GM18508 (cell line): ENCODE measurements around the gene P2RY11.

Experiments
- ATAC-seq: cut with Tn5 transposase; IDR thresholded peaks from one replicate; pipeline ENCODE4 v1.9.1; 2021; ENCODE audit warnings: moderate number of reproducible peaks; ENCODE audit not compliant: insufficient read depth, unreplicated experiment

The P2RY11 gene, protein sequence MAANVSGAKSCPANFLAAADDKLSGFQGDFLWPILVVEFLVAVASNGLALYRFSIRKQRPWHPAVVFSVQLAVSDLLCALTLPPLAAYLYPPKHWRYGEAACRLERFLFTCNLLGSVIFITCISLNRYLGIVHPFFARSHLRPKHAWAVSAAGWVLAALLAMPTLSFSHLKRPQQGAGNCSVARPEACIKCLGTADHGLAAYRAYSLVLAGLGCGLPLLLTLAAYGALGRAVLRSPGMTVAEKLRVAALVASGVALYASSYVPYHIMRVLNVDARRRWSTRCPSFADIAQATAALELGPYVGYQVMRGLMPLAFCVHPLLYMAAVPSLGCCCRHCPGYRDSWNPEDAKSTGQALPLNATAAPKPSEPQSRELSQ

DNA sequence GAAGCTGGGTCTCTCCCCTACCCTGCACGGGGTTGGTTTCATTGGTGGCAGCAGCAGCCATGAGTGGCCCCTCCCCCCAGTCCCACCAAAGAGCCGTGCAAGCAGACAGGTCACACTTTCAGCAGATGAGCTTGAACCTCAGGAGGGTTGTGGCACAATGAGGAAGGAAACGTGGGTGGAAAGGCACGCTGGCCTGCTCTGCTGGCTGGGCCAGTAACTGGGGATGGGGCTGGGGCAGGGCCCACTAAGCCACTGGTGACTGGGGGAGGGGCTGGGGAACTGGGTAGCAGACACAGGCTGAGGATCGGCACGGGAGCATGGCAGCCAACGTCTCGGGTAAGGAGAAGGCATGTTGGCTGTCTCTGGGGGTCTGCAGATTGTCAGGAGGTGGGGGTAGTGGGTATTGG, at the start of gene P2RY11:
P2RY11 (plus strand) TSS at position 289 of the 407 bp plus-strand sequence; CDS start at position 318, 29 bp downstream.
- ATAC-seq, result no peak

DNA sequence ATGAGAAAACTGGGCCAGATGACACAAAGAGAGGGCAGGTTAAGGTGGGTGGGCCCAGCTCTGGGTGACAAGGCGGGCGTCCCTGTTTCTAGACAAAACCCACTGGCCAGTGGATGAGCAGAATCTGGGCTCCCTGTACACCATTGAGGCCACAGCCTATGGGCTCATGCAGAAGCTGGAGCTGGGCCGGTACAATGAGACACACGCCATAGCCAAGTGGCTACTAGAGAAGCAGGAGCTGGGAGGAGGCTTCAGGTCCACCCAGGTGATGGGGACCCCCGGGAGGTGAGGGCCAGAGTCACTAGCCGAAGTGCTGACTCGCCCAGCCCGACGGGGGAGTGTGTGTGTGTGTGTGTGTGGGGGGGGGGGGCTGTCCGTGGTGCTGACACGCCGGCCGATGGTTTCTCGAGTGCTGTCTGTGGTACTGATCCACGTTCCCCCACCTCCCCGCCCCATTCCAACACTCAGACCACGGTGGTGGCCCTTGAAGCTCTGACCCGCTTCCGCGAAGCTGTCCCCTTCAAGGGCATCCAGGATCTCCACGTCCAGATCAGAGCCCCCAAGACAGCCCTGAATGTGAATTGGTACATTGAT, 49.7 kb upstream of the P2RY11 start:
- ATAC-seq, result no peak

DNA sequence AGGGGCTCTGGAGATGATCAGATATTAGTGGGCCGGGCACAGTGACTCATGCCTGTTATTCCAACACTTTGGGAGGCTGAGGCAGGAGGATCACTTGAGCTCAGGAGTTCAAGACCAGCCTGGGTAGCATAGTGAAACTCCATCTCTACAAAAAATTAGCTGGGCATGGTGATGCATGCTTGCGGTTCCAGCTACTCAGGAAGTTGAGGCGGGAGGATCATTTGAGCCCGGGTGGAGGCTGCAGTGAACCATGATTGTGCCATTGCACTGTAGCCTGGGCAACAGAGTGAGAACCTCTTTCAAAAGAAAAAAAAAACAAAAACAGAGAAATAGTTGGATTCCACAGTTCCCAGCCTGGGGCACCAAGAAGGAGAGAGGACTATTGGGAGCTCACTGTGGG, 43.3 kb upstream of the P2RY11 start:
- no peak for ATAC-seq

DNA sequence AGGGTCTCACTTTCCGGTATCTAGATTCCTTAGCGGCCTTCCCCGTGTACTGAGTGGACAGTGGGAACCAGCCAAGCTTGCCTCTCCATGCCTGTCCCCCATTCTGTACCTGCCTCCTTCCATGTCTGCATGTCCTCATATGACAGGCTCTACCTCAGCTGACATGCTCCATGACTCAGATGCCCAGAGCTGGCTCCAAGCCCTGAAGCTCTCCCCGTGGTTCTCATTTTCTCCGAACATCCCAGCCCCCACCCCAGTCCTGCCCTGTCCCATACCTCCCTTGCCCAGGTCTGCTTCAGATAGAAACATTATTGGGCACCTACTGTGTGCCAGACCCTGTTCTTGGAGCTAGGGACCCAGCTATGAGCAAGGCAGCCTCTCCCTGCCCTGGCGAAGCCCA, 42.4 kb upstream of the P2RY11 start:
- ATAC-seq, result no peak

DNA sequence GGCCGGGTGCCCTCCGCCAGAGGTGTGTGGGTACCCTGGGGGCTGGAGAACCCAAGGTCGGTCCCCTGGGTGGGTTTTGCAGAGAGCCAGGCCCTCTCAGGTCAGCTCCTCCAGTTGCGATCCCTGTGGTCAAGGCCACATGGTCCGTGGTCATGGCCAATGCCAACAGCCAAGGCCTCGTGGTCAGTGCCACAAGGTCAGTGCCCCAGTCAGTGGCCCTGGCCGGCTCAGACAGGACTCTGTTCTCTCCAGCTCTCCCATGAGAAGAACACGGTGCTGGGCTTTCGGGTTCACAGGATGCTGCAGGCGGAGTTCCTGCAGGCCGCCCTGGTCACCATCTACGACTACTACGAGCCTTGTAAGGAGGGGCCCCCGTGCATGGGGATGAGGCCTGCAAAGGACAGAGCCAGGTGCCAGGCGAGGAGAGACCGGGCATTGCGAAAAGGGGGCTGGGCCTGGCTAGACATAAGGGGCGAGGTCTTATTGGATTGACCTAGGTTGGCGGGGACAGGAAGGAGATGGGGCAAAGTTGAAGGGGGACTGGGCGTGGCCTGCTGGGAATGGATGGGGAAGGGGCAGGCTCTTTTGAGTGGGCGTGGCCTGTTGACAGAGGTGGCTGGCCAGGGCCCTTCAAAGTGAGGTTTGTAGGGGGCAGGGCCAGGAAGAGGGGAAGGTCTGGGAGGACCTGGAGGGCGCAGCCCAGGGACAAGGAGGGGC, 40.6 kb upstream of the P2RY11 start:
- ATAC-seq, result no peak

DNA sequence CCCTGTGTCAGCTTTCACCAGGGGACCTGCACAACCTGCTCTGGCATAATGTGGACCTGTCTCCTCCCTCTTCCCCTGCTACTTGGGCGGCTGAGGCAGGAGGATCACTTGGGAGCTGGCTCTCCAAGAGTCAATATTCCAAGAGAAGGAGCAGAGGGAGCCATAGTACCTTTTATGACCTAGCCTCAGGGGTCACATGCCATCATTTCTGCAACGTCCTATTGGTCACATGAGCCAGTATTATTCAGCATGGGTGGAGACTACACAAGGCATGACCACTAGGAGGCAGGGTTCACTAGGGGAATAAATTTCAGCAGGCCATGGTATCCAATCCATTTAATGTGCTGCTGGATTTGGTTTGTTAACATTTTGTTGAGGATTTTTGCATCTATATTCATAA, 37.3 kb upstream of the P2RY11 start:
- ATAC-seq, result no peak

DNA sequence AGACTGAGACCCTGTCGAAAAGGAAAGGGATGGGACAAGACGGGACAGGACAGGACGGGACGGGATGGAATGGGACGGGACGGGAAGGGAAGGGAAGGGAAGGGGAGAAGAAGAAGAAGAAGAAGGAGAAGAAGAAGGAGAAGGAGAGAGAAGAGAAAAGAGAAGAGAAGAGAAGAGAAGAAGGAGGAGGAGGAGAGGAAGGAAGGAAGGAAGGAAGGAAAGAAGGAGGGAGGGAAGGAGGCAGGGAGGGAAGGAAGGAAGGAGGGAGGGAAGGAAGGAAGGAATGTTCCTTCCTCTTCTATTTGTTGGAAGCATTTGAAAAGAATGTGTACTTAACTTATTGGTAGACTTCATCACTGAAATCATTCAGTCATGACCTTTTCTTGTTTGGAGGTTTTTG, 35.0 kb upstream of the P2RY11 start:
- ATAC-seq, result no peak

DNA sequence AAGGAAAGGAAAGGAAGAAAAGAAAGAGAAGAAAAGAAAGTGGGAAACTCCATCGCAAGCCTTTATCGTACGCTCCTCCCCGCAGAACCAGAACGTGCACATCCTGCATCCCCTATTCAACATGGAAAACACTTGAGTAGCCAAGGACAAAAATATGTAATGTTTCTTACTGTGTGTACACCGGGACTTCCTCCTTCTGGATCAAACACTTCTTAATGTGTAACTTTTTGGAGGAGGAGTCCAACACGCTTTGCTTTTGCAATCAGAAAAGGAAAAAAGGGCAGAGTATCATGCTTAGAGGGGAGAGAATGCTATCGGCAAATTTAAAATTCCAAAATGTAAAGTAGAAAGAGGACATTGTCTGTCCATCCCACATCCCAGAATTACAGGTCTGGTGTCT, 33.2 kb upstream of the P2RY11 start:
- ATAC-seq, result no peak

DNA sequence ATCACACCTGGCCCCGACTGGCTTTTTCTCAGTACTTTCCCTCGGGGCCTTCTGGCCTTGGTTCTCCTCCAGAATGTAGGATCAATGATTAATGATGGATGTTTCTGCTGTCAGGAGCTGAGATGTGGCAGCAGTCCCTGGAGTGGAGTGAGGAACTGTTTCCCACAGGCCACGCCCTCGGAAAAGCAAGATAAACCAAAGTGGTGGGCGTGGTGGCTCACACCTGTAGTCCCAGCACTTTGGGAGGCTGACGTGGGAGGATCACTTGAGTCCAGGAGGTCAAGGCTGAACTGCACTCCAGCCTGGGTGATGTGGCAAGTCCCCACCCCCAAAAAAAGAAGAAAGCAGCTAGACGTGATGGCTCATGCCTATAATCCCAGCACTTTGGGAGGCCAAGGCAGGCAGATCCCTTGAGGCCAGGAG, 32.5 kb upstream of the P2RY11 start:
- ATAC-seq, result no peak

DNA sequence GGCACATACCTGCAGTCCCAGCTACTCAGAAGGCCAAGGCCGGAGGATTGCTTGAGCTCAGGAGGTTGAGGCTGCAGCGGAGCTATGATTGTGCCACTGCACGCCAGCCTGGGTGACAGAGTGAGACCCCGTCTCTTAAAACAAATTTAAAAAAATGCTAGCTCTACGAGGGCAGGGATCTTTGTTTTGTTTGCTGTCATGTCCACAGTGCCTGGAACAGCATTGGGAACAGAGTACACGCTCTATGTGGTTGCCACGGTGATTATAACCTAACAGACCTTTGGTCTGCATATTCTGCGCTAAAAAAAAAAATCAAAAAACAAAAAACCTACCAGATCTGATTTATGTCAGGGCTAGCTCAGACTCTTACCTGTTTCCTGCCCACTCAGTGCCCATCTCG, 27.6 kb upstream of the P2RY11 start:
- no peak for ATAC-seq

DNA sequence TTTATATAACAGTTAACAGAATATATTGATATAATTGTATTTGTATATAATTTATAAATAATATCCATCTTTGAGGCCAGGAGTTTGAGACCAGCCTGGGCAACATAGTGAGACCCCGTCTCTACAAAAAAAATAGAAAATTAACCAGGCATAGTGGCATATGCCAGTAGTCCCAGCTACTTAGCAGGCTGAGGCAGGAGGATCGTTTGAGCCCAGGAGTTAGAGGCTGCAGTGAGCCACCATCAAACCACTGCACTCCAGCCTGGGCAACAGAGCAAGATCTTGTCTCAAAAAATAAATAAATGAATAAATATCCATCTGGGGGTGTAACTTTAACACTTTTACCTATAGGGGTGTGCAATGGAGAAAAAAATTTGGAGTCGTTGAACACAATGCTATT, 26.7 kb upstream of the P2RY11 start:
- ATAC-seq, result no peak

DNA sequence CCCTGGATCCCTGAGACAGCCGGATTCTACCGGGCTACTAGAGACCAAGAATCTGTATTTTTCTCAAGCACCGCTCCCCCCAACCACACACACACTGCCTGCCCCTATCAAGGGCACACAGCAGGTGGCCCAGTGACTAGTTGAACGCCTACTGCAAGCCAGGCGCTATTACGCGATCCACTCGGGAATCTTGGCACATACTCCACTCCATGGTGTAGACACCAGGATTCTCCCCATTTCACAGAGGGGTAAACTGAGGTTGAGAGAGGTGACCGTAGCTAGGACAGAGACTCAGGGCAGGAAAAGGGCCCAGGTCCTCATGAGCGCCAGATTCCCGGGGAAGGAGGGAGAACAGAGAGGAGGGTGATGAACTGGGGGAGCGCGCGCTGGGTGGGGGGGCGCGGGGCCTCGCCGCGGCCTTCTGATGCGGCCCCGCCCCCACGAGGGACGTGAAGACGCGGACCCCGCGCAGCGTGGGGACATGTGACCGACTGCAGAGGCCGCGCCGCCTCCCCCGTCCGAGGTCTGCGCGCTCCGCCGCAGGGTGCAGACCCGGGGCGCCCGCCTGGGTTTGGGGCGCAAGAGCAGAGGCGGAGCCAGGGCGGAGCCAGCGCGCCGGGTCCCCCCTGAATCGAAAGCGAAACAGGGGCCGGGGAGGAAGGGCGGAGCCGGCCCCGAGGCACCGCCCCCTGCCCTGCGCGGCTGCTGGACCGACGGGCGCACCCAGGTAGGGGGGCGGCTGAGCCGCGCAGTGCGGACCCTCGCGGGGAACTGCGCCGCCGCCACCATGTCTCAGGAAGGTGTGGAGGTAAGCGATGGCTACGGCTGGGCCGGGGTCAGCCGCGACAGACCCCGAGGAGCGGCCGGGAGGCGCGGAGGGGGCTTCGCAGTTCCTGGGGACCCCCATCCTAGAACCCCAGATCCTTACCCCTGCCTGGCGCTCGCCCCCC, 25.6 kb upstream of the P2RY11 start, which contains the start of gene SHFL:
SHFL (plus strand) TSS at position 677 of the 950 bp plus-strand sequence; CDS start at position 788, 111 bp downstream.
- no peak for ATAC-seq

DNA sequence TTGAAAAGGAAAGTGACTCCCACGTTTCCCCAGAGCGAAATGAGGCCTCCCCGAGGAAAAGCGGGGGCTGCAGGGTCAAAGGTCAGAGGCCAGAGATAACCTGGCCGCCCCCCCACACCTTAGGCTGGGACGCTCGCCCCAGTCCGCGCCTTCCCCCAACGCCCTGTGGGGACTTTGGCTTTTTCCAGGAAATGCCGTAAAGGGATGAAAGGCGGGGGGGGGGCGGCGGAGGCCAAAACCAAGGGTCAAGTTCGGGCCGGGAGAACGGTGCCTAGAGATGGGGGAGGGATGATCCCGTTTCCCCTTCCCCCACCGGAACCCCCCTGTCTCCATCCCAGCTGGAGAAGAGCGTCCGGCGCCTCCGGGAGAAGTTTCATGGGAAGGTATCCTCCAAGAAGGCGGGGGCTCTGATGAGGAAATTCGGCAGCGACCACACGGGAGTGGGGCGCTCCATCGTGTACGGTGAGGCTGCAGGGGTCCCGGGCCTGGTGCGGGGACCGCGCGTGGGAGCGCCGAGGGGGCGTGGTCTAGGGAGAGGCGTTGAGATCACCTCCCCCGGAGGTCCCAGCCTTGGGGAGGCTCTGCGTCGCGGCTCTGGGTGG, 24.8 kb upstream of the P2RY11 start:
- no peak for ATAC-seq

DNA sequence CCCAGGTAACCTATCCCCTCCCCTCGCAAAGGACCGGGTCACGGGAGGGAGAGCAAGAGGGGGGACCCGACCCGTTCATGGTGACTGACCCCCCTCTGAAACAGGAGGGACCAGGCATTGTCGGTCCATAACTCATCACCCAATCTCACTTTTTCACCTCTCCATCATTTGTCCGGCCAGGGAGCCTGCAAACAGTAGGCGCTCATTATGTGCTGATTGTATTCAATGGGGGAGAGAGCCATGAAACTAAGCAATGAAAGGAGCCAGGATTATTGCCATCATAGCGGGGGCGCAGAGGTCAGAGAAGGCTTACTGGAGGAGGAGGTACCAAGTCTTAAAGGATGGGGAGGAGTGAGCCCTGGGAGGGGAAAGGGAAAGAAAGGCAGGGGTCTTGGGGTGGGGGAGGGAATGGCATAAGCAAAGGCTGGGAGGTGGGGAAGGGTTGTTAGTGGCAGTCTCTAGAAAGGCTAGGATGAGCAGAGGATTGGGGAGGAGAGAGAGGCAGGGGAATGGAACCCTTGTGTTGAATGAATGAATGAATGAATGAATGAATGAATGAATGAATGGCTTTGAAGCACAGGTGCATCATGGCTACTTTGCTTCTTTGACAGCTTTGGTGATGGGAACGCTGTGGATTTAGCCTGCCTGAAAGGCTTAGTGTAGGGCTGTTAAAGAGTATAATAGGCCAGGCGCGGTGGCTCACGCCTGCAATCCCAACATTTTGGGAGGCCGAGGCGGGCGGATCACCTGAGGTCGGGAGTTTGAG, 24.0 kb upstream of the P2RY11 start:
- ATAC-seq, result no peak

DNA sequence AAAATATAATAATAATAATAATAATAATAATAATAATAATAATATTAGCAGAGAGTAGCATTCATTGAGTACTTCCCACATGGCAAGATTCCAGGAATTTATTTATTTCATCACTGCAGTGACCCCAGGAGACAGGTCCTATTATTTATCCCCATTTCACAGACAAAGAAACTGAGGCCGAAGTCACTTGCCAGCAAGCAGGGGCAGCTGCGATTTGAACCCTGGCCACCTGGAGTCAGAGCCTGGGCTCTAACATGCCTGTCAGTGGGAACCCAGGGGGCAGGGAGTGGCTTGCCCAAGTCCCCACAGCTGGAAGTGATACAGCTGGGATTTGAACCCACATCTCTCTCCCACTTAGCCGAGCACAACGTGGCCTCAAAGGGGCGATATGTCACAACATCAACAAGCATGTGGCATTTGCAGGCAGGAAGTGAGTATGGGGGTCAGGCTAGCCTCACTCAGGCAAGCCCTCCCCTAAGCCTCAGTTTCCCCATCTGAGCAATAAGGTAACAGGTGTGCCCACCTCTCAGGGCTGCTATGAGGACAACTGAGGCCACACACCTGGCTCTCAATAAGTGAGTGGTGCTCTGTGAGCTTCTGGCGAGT, 22.4 kb upstream of the P2RY11 start:
- no peak for ATAC-seq

DNA sequence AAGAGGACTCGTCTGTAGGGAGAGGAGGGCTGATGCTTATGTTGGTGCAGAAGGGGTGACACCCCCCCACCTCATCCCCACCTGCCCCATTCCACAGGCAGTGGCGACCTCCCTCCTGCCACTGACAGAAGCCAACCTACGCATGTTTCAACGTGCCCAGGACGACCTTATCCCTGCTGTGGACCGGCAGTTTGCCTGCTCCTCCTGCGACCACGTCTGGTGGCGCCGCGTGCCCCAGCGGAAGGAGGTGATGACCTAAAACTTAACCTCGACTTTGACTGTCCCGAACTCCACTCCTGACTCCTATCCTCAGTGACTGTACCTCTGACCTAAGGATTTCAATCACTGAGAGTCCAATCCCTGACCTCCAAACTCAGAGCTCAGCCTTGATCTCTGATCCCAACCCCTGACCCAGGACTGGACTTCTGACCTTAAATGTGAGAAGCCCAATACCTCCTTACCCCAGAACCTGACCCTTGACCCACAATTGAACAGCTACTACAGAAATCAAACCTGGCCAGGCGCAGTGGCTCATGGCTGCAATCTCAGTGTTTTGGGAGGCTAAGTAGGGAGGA, 21.6 kb upstream of the P2RY11 start:
- ATAC-seq, result no peak

DNA sequence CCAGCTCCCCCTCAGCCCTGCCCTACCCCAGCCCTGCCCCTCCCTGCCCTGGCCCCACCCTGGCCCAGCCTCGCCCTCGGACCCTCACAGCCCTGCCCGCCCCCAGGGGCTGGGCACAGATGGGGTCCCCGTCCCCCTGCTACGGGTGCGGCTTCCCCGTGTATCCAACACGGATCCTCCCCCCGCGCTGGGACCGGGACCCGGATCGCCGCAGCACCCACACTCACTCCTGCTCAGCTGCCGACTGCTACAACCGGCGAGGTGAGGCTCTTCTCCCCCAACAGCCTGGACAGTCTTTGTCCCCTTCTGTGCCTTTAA, 20.2 kb upstream of the P2RY11 start:
- no peak for ATAC-seq

DNA sequence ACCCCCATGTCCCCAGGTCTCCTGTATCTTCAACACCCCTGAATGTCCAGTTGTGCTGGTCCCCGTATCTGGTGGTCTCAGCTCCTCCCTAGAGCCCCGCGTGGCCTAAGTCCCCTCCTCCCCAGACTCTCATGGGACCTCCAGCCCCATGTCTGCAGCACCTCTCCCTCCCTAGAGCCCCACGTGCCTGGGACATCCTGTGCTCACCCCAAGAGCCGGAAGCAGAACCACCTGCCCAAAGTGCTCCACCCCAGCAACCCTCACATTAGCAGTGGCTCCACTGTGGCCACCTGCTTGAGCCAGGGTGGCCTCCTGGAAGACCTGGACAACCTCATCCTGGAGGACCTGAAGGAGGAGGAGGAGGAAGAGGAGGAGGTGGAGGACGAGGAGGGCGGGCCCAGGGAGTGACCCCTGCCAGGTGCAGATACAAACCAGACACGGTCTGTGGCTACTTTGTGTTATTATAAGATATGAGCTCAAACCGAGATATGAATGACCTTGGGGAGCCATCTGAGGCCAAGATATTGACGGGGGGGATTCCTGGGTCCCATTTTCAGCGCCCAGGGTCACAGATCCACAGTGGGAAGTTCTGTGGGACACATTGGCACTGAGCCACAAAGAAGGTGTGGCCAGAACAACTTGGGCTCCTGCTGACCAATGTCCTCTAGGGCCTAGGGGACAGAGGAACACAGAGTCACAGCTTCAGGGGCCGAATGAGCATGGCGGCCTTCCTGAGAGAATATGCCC, 19.4 kb upstream of the P2RY11 start:
- ATAC-seq, result no peak
